ENCODE results near the gene F12. TPM values are rescaled to one million over a fixed set of nuclear protein-coding genes. Genes with fewer than 3 reads are reported as not detected.

F12 gene
- total RNA-seq, 1 experiment from 2014 or later = 0.12 TPM

DNA sequence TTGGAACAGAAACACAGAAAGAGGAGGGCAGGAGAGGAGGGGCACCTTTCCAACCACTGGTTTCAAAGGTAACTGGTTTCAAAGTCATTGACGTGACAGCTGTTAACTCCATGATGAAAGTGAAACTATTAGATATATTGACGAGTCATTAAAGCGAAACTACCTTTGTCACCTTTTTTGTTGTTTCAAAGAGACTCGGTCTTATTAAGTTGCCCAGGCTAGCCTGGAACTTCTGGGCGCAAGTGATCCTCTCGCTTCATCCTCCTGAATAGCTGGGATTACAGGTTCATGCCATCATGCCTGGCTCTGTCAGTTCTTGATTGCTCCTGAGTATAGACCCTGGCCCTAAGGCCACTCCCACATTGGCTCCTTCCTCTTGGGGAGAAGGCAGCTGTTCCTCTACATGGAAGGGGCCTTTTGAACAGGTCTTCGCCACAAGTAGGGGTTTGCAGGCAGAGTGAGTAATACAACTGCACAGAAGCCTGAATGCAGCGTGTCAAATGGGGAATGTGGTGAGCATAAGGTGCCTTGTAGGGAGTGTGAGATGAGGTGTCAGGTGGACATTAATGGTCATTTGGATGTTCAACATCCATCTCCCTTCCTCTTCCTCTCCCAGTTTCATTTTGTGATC, 3.4 kb upstream of the F12 start:
- DNase-seq (ENCODE audit: low read depth) = no peak

DNA sequence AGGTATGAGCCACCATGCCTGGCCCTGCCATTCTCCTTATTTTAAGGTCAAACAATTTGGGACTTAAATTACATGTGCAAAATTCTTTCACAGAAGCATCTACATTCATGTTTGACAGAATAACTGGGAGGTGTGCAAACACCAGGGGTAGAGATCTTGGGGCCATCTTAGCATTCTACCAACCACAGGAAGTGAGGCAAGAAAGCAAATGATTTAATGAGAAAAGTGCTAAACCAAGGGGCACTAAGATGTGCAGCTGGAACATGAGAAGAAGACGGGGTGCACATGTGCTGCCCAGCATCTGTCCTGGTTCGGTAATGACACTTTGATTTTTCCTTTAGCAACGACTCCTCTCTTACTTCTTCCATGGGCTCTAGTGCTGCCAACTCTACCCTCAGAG, 1.2 kb upstream of the F12 start:
- no peak for DNase-seq (ENCODE audit: low read depth)

DNA sequence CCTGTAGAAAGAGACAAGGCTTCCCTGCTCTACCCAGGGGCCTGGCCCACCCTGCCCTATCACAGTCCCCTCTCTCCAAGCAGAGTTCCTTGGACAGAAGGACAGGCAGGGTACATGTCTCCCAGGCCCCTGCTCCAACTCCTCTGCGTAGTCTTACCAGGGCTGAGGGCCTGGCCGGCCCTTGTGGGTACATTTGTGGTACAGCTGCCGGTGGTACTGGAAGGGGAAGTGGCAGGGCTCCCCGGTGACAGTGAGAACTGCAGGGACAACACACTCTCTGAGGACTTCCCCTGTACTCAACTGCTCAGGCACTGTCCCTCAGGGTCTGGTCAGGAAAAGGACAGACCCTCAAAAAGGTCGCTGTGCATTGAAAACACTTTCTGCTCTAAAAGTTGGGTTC, 3.6 kb downstream of the F12 start:
- DNase-seq (ENCODE audit: low read depth) = no peak

DNA sequence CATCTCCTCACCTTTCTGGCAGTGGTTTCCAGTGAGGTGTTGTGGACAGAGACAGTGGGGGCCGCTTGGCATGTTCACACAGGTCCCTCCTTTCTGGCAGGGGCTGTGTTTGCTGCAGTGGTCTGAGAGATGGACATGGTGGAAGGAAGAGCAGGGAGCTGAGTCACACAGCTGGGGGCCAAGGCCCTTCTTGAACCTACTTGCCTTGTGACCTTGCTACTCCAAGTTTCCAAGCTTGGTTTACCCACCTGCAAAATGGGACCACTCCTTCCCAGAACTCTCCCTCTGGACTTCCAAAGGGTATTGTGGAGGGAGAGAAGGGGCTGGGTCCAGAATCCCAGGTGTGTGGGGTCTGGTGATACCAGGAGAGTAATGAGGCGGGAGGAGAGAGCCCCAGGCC, 4.1 kb downstream of the F12 start:
- no peak for DNase-seq (ENCODE audit: low read depth)

DNA sequence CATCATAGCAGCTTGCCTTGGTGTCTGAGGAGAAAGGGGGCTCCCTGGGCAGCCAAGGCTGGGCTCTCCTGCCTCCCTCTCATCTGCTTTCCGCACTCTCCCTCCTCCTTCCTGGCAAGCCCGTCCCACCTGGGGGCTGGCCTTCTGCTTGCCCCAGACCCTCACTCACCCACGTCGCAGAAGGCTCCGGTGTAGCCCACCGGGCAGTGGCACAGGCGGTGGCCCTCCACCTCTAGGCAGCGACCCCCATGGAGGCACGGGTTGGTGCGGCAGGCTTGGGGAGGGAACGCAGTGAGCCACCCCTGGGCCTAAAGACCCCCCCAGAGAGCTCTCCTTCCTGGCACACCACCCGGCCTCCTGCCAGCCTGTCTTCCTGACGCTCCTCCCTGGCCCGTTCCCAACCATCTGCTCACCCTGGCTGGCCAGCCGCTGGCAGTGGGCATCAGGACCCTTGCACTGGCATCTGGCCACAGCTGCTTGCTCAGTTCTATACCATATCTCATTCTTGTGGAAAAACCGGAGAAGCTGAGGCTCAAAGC, 4.7 kb downstream of the F12 start:
- no peak for DNase-seq (ENCODE audit: low read depth)

DNA sequence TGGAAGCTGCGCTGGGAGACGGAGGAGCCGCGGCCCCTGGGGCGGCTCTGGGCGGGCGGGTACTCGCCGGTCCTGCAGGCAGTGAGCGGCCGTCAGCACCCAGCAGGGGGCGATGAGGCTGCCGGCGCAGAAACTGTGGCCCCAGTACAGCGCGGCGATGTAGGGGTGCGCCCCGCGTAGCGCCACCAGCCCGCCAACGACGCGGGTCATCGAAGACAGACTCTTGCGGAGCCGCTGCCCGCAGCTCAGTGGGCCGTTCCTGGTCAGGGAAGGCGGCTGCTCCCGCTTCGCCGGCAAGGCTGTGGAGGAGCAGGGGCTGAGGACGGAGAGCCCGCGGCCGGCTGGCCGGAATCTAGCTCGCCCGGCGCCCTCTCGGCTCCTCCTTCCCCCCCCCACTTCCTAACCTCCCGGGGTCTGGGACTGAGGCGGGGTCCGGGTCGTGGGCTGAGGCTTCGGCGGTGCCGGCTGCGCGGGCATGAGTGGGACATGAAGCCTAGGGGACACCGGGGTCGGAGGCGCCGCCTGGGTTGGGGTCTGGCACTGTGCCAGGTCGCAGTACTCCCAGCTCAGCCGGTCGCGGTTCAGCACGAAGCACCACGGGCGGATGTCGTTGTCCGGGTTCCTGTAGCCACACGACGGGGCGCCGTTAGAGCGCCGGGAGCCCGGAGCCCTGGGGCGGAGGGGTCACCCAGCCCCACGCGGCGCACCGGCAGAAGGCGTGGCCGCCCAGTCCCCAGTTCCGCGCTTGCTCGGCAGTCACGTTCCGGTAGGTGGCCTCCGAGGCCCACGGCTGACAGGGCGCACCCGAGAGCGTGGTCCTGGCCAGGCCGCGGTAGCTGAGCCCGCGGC, 5.3 kb downstream of the F12 start:
- peak; percentile 75 for DNase-seq (ENCODE audit: low read depth)

DNA sequence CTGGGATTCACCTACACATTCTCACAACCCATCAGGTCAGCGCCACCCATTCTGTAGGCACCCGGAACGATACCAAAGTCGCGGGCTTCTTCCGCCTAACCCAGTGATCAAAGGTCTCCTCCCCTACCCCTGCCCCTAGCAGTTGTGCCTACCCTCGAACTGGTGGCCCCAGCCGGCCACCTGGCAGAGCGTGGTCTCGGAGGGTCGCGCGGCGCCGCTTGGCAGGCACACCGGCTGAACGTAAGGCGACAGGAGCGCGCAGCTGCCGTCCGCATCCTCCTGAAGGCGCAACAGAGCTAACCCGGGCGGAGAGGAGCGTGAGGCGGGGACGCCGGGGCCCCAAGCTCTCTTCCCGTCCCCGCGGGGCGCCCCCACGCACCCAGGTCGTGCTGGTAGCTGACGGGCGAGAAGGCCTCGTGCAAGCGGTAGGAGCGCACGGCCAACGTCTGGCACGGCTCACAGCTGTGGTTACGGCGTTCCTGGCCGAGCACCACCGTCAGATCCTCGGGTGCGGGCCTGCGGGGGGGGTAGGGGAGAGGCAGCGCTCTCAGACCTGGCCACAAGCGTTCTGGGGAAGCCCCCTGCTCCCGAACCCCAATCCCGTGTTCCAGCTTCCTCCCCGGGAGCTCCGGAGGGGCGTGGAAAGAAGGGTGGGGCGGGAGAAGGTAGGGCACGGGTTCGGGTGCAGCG, 6.1 kb downstream of the F12 start:
- DNase-seq (ENCODE audit: low read depth) = peak; percentile 15

DNA sequence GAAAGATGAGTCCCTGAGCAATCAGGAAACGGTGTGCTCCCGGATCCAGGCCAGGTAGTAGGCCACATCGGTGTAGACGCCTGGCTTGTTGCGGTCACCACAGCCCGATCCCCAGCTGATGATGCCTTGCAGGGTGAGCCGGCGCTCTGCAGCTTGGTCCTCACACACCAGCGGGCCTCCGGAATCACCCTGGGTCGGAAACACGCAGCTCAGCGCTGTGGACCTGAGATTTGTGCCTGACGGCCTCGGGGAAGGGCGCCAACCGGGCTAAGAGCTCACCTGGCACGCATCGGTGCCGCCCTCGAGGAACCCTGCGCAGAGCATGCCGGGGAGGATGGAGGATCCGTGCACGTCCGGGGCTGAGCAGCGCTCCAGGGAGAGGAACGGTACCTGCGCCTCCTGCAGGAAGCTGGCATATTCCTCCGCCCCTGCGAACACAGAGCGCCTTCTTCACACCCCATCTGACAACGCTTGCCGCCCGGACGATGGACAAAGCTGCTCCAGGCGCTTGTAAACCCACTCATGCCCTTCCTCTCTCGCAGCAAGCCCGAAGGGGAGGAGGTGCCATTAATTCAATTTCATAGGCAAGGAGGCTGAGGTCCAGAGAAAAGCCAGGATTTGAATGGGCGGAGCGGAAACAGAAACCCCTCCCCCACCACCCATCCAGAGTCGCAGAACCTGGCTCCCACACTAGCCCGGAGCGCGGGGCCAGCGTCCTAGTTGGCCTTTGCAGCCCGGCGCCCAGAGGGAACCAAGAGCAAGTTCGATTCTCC, 6.9 kb downstream of the F12 start:
- DNase-seq (ENCODE audit: low read depth) = peak; percentile 50

DNA sequence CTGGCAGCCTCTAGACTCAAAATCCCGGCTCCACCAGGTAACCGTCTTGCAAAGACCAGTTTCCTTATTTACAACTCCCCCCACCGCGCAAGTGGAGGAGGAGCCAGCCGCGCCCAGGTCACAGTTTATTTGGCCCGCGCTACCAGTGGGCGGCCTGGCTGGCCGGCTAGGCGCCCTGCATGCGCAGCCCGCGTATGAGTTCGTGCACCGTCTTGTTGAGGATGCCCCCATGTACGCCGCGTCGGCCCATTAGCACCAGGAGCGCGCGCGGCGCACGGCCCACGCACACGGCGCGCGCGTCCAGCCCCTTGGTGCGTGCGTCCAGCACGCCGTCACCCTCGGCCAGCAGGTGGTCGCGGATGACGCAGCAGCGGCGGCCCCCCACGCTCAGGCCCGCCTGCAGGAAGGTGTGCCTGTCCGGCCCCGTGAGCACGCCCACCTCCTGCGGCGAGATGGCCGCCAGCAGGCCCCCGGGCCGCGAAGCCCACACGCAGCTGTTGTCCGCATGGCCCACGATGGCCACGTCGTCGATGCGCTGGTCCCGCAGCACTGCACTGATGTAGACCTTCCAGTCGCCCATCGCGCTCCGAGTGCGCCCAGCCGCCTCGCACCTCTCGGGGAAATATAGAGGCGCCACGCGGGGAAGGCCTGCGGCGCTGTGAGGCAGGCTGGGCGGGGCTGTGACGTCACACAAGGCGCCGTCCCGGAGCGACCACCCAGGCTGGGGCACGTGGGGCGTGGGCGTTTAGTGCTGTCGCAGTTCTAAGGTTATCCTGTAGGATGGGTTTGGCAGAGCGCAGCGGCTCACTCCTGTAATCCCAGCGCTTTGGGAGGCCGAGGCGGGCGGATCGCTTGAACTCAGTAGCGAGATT, 9.1 kb downstream of the F12 start, which contains the start of gene PFN3:
Gene PFN3, minus strand, starts transcription at position 665 of the 872 bp plus-strand sequence. Its CDS starts 85 bp downstream, at position 580.
- no peak for DNase-seq (ENCODE audit: low read depth)

DNA sequence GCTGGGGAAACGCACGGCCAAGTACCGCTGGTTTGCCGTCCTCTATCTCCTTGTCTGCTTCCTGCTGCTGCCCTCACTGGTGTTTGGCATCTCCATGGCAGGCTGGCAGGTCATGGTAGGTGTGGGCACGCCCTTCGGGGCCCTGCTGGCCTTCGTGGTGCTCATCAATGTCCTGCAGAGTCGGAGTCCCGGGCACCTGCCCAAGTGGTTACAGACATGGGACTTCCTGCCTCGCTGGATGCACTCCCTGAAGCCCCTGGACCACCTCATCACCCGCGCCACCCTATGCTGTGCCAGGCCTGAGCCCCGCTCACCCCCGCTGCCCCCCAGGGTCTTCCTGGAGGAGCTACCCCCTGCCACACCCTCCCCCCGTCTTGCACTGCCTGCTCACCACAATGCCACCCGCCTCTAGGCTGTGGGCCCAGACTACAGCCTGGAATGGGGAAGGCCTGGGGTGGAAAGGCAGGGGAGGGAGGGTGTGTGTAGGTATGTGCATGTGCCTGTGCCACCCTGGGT, 11.4 kb downstream of the F12 start:
- DNase-seq (ENCODE audit: low read depth) = no peak

DNA sequence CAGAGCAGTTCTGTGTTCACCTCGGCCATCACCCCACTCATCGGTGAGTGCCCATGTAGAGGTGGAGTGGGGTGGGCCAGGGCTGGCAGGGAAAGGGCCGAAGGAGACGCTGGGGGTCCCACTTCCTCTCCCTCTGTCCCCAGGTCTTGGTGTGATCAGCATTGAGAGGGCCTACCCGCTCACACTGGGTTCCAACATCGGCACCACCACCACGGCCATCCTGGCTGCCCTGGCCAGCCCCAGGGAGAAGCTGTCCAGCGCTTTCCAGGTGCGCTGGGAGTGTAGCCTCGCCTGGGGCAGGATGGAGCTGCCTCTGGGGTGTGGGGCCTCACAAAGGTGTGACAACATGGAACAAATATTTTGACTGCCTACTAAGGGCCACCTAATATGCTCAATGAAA, 12.6 kb downstream of the F12 start:
- no peak for DNase-seq (ENCODE audit: low read depth)

DNA sequence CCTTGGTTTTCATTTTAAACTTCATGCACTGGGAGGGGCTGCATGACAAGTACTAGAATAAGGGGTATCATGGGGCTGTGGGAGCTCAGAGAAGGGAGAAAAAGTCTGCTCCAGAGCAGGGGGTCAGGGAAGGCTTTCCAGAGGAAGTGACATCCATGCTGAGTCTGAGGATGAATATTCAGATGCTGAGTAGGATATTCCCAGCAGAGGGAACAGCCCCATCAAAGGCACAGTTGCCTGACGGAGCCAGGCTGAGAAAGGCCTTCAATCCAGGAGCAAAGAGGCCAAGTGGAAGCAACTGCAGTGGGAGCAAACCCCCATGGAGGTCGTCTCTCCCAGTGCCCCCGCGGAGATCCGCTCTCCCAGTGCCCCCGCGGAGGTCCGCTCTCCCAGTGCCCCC, 13.3 kb downstream of the F12 start:
- DNase-seq (ENCODE audit: low read depth) = no peak

DNA sequence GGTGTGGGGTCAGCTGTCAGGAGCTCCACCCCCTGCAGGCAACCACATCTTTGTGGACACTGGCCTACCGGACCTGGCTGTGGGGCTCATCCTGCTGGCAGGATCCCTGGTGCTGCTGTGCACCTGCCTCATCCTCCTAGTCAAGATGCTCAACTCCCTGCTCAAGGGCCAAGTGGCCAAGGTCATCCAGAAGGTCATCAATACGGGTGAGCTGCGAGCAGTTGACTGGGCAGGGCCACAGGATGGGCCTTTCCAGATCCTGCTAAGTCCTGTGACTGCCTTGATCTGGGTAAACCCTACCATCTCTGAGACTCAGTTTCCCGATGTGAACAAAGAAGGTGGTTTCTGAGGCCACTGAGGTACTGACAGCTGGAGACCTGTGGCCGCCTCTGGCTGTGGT, 15.4 kb downstream of the F12 start:
- DNase-seq (ENCODE audit: low read depth) = no peak

DNA sequence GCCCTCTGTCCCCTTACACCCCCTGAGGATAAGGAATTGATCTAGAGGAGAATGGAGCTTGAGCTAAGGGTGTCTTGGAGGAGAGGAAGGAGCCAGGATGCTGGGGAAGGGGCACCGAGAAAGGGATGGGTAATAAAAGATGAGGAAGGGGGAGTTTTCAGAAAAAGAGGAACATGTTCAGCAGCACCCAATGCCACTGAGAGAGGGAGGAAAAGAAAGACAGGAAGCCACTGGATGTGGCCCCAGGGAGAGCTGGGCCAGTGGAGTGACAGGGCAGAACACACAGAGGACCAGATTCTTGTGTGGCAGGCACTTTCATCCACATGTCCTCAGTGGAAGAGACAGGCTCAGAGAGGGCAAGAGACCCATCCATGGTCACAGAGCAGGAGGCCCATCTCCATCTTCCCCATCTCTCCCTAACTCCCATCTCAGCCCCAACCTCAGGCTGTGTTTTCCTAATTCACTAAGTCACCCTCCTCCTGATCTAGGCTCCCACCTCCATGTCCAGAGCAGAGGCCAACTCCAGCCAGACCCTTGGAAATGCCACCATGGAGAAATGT, 16.1 kb downstream of the F12 start:
- DNase-seq (ENCODE audit: low read depth) = no peak

DNA sequence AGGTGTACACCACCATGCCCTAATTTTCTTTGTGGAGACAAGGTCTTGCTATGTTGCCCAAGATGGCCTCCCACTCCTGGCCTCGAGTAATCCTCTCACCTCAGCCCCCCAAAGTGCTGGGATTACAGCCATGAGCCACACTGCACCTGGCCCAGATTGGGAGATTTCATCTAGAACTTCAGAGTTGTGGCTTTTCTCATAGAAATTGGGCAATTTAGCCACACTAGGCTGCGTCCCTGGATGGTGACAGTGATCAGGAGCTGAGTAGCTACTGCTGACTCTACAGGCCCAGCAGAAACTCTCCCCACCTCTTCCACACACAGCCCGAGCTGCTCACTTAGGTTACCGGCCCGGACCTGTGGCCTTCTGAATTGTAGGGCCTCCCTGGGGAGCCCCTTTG, 16.6 kb downstream of the F12 start:
- DNase-seq (ENCODE audit: low read depth) = no peak

DNA sequence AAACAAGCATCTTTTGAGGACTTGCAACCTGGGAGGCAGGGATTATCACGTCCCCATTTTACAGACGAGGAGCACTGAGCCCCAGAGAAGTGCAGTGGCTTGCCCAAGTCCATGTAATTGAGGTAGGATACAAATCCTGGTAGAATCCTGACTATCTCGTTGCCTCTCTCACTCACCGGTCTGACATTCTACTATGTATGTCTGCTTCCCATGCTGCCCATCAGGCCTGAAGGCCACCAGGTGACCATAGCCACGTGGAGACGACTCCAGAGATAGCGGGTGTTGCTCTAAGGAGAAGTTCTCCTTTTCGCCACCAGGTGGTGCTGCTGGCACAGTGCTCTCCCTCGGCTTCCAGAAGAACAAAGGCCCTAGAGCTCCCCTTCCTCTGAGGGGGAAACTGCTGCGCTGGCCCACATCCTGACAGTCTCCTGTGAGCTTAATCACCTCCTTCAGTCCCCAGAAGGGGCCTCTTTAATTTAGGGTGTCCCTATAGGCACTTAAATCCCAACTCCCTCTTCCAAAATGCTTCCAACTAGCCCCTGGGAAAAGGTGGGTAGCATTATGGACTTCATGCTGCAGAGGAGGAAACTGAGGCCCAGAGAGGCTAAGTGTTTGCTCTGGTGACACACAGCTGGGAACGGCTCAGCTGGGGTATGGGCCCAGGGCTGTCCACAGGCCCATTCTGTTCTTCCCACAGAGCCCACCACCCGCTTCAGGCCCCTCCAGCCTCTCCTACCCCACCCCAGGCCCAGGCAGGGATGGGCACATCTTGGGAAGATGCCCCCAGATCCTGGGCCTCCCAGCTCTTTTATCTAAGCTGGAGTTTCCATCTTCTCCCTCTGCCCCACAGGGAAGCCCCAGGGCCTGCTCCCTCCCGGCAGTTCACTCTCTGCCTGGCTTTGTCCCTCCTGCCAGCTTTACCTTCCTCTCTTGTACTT, 18.7 kb downstream of the F12 start:
- DNase-seq (ENCODE audit: low read depth) = peak; percentile 70

DNA sequence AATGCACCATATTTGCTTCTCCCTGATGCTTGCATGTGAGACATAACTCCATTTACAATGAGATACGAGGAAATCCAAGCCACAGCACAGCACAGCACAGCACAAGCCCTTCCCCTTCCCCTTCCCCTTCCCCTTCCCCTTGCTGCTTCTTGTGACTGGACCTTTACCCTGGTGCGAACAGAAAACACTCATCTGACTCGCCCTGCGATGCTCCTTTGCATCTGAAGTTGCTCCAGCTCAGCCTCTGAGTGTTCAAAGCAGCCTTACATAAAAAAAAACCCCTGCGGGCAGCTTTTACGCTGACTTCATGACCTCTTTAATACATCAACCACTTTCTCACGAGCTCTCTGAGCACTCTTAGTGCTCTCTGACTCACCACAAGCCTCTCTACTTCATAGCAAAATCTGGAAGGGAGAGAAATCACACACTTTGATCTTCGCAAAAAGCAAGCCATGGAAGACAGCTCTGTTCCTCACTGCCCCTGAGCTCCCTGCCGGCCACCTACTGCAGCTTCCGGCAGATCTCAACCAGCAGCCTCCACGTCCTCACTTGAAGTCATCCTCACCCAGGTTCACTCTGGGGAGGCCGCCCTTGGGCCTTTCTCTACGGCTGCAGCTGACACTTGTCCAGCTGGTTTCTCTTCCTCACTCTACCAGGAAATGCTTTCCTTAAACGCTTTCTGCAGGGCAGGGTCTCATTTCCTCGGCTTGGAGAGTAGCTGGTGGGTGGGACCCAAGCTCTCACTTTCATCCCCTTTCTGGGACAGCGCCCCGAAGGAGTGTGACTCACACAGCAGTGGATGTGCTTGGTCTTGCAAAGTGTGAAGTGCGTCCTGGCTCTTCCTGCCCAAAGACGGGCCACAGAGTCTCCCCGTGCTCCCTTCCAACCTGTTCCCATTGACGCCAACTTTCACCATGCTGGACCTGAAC, 19.9 kb downstream of the F12 start:
- DNase-seq (ENCODE audit: low read depth) = peak; percentile 96

DNA sequence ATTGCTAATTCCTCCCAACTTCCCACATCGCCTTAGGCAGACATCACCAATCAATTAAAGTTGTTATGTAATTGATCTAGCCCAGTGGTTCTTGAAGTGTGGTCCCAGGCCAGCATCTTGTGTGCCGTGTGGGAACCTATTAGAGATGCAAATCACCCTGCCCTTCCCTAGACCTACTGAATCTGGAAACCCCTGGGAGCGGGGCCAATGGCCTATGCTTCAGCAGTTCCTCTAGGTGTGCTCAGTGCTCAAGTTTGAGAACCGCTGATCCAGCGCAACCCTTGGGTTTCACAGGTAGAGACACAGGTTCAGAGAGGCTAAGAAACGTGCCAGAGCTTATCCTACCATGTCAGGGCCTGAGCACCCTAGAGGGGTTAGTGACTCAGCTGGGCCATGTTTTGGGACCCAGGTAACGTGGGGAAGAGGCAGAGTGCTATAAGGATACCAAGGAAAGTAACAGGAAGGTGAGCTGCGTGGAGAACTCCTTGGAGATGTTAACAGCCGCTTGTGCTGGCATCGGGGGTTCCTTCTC, 20.8 kb downstream of the F12 start:
- DNase-seq (ENCODE audit: low read depth) = no peak
